LNCAP (cell line): ENCODE measurements around the gene YAE1.

ENCODE experiments used
- TF ChIP-seq, protein P1 (sequence below): fragments of 450-650 bp; IDR thresholded peaks from 2 replicates; pipeline ENCODE4 v1.5.1; 2017; ENCODE audit warnings: mild to moderate bottlenecking

The YAE1 gene

DNA sequence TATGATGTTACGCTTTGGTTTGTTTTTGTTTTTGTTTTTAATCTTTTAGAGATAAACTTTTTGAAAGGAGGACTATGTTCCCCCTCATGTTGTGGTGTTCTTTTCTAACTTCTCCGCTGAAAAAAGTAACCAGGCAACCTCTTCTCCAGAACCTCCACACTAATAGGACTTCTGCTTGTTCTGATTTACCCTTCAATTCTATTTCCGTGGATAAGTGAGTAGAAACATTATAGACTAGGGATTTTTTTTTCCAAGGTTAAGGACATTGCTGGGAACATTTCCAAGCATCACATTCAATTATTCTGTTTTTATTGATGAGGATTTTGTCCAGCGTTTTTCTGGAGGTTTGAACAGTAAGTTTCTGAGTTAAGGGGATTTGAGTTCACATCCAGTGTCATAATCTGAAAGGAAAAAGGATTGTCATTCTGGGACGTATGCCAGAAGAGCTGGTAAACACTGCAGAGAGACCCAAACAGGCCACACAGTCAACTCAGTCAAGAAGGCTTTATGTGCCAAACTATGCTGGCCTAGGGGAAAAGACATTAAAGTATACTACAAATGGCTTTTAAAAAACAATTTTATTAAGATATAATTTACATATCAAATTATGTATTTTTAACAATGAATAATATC lies 28.9 kb downstream of the YAE1 start:
- TF ChIP-seq, protein P1, sequence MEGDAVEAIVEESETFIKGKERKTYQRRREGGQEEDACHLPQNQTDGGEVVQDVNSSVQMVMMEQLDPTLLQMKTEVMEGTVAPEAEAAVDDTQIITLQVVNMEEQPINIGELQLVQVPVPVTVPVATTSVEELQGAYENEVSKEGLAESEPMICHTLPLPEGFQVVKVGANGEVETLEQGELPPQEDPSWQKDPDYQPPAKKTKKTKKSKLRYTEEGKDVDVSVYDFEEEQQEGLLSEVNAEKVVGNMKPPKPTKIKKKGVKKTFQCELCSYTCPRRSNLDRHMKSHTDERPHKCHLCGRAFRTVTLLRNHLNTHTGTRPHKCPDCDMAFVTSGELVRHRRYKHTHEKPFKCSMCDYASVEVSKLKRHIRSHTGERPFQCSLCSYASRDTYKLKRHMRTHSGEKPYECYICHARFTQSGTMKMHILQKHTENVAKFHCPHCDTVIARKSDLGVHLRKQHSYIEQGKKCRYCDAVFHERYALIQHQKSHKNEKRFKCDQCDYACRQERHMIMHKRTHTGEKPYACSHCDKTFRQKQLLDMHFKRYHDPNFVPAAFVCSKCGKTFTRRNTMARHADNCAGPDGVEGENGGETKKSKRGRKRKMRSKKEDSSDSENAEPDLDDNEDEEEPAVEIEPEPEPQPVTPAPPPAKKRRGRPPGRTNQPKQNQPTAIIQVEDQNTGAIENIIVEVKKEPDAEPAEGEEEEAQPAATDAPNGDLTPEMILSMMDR, result no peak

DNA sequence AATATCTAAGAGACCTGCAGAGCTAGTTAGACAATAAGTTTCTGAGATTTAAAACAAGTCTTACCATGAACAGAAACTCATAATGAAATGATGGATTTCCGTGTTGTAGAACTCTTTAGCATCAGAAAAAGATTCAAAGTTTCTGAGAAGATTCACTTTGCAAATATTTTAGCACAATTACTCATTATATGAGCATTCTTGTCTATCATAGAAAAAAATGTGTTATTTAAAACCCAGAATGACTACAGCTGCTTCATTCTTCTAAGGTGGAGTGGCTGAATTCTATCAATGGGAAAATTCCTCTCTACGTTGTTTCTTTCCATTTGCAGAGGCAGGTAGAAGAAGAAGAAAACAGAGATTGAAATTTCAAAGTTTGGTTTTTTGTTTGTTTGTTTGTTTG lies 36.1 kb downstream of the YAE1 start:
- TF ChIP-seq, protein P1, result no peak

DNA sequence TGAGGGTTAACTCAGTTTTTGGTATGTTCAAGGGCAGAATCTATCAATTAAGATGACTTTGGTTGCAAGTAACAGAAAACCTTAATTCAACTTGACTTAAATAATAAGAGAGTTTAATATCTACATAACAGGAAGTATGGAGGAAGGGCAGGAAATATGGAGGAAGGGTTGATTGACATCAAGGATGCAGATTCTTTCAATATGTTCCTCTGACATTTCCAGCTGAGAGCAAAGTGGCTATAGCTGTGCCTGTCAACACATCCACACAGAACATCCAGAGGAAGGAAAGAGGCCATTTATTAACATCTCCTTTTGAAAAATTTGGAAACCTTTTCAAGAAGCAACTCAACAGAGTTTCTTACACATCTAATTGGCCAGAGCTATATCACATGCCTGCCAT lies 37.7 kb downstream of the YAE1 start:
- TF ChIP-seq, protein P1, result no peak

DNA sequence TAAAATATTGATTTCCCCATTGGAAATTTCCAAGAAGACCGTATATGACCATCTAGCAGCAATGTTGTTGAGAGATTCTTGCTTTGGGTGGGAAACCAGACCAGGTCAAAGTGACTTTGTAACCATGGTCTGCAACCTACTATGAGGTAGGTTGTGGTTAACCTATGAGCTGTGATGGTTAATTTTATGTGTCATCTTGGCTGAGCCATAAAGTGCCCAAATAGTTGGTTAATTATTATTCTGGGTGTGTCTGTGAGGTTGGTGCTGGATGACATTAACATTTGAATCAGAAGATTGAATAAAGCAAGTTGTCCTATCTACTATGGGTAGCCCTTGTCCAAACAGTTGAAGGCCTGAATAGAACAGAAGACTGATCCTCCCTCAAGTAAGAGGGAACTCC lies 38.9 kb downstream of the YAE1 start:
- TF ChIP-seq, protein P1, result no peak

DNA sequence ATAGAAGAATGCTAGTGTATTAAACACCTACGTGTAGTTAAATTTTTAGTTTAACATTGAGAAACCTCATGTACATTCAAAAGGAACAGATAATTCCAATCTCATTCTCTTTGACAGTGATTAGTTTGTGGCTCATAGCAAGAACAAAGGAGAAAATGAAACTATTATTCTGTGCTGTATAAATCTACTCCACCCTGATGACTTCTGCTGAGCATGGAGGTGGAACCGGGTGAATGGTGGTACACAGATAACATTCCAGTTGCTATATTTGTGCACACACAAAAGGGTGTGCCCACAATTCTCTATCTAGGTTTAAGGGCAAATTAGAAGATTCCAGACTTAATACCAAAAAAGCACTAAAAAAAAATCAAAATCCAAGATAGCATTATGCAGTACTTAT lies 40.1 kb downstream of the YAE1 start:
- TF ChIP-seq, protein P1, result no peak

DNA sequence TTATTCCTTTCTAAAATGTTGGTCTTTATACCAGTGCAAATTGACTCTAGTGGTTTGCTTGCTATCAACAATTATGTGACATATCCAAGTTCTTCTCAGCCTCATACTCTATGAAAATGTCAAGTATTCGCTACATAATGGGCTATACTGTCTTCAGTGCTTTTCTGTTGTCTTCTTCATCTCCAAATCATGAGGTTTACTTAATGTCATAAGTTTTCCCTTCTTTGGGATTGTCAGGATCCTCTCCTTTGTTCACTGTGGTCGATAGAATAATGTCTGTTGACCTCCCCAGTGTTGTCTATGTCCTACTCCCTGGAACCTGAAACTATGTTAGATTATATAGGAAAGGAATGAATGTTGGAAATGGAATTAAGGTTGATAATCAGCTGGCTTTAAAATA lies 40.7 kb downstream of the YAE1 start:
- TF ChIP-seq, protein P1, result no peak

DNA sequence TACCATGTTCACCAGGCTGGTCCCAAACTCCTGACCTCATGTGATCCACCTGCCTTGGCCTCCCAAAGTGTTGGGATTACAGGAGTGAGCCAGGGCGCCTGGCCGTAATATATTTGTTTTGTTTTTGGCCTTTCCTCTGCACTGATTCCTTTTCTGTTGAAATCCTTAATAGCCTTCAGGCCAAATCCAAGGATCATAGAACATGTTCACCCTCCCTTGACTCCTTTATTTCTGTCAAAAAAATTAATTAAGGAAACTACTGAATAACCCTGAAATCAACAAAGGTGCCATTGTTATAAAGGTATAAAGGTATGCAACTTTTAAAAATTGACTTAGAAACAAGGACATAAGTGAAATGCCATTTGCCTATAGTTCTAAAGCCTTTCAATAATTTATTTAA lies 41.7 kb downstream of the YAE1 start:
- TF ChIP-seq, protein P1, result no peak

DNA sequence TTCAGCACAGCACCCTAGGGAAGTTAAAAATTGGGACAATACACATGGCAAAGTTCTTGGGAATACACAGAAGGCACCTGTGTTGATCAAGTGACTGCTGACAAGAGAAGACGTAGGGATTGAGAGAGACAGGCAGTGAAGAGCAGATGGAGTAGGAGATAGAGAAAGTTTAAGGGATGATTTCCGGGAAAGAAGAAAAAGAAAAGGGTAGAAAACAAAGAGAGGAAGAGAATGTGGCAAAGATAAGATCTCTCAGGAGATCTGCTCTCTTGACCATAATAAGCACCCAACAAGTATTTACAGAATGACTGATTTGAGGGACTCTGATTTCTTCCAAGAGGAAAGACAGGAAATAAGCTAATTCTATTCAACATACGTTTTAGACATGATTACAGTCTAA lies 42.1 kb downstream of the YAE1 start:
- TF ChIP-seq, protein P1, result no peak
